ENCODE measurements around the gene DOCK4. TPM values are rescaled to one million over a fixed set of nuclear protein-coding genes. Genes with fewer than 3 reads are reported as not detected.

Gene DOCK4
- total RNA-seq, 1 donor from 2014 or later = 32.2 TPM

GRCh38 chr7:111827863-111828504, 378.2 kb downstream of the DOCK4 start:
- H3K9me3 Mint-ChIP-seq (ENCODE audit: unreplicated experiment) = no peaks in the 10 kb centered on the region
- Histone ChIP-seq H4K20me1 (ENCODE audit: insufficient read depth, low read length) (no peaks in the 10 kb centered on the region), H3K9me3 (ENCODE audit: insufficient read depth, low read depth, low read length) (no peaks in the 10 kb centered on the region), H2AFZ (ENCODE audit: low read depth, low read length) (no peak overlapping the region), H3K4me3 (ENCODE audit: insufficient read depth, low read depth, low read length) (no peak overlapping the region), H3K27me3 (ENCODE audit: insufficient read depth, low read length) (no peaks in the 10 kb centered on the region), H3K9ac (ENCODE audit: low read length) (no peak overlapping the region), H3K4me2 (ENCODE audit: low read length) (no peak overlapping the region), H3K36me3 (ENCODE audit: insufficient read depth, low read length) (no peaks in the 10 kb centered on the region), H3K79me2 (ENCODE audit: insufficient read depth, low read length) (no peaks in the 10 kb centered on the region), H3K27ac (ENCODE audit: low read depth, low read length) (no peak overlapping the region), H3K4me1 (ENCODE audit: insufficient read depth, low read length) (peaks cover 4% of the 10 kb centered on the region)
- no peak overlapping the region for H3K4me3 Mint-ChIP-seq (ENCODE audit: unreplicated experiment)
- peaks cover 3% of the 10 kb centered on the region for H3K36me3 Mint-ChIP-seq (ENCODE audit: low read depth, unreplicated experiment)
- peaks cover 5% of the 10 kb centered on the region for H3K4me1 Mint-ChIP-seq (ENCODE audit: low read depth, unreplicated experiment)
- FAIRE-seq (no peak), DNase-seq (ENCODE audit: low read depth) (peak; percentile 68)
- no peaks in the 10 kb centered on the region for H3K27me3 Mint-ChIP-seq (ENCODE audit: low read depth, unreplicated experiment)
- no peak overlapping the region for H3K27ac Mint-ChIP-seq (ENCODE audit: unreplicated experiment)
- no peak for TF ChIP-seq CTCF (IDR thresholded peaks at IDR 0.05; ENCODE audit: insufficient read depth, low read depth, low read length)
- no peak for TF ChIP-seq EZH2 (IDR thresholded peaks at IDR 0.05; ENCODE audit: insufficient read depth, low read length)

GRCh38 chr7:111825046-111825445, 381.2 kb downstream of the DOCK4 start:
- H3K27ac ChIP-seq (ENCODE audit: low read depth, low read length) = no peak overlapping the region

More at GRCh38 chr7:111825046-111825445, 381.2 kb downstream of the DOCK4 start:
- H3K36me3 ChIP-seq (ENCODE audit: insufficient read depth, low read length) = no peaks in the 10 kb centered on the region
- H3K27me3 ChIP-seq (ENCODE audit: insufficient read depth, low read length) = no peaks in the 10 kb centered on the region
- H3K27ac Mint-ChIP-seq (ENCODE audit: unreplicated experiment) = no peak overlapping the region
- no peaks in the 10 kb centered on the region for H3K9me3 Mint-ChIP-seq (ENCODE audit: unreplicated experiment)
- H3K4me3 ChIP-seq (ENCODE audit: insufficient read depth, low read depth, low read length) = no peak overlapping the region
- no peak for DNase-seq (ENCODE audit: low read depth)
- no peaks in the 10 kb centered on the region for H4K20me1 ChIP-seq (ENCODE audit: insufficient read depth, low read length)
- H3K4me2 ChIP-seq (ENCODE audit: low read length) = no peak overlapping the region
- no peak for FAIRE-seq
- H3K79me2 ChIP-seq (ENCODE audit: insufficient read depth, low read length) = no peaks in the 10 kb centered on the region
- H3K4me1 ChIP-seq (ENCODE audit: insufficient read depth, low read length) = peaks cover 4% of the 10 kb centered on the region
- H2AFZ ChIP-seq (ENCODE audit: low read depth, low read length) = no peak overlapping the region
- TF ChIP-seq EZH2 (IDR thresholded peaks at IDR 0.05; ENCODE audit: insufficient read depth, low read length) = no peak
- TF ChIP-seq CTCF (IDR thresholded peaks at IDR 0.05; ENCODE audit: insufficient read depth, low read depth, low read length) = no peak
- H3K4me1 Mint-ChIP-seq (ENCODE audit: low read depth, unreplicated experiment) = peaks cover 5% of the 10 kb centered on the region
- no peak overlapping the region for H3K4me3 Mint-ChIP-seq (ENCODE audit: unreplicated experiment)
- H3K36me3 Mint-ChIP-seq (ENCODE audit: low read depth, unreplicated experiment) = no peaks in the 10 kb centered on the region
- no peaks in the 10 kb centered on the region for H3K9me3 ChIP-seq (ENCODE audit: insufficient read depth, low read depth, low read length)
- H3K9ac ChIP-seq (ENCODE audit: low read length) = no peak overlapping the region
- H3K27me3 Mint-ChIP-seq (ENCODE audit: low read depth, unreplicated experiment) = no peaks in the 10 kb centered on the region
